HUES6 (cell line): ENCODE data around the gene HMGCL.
"Not testable (repeated sequence)": the region's sequence is repeated elsewhere in the genome, so short reads cannot be mapped to it uniquely, and the experiment has no call there.

Experiments
- H3K27ac ChIP-seq: 2 replicates; pipeline ENCODE4 v1.7.0; 2013; ENCODE audit warnings: low read depth, mild to moderate bottlenecking, low read length, inconsistent platforms
- H3K27me3 ChIP-seq: 2 replicates; pipeline ENCODE4 v1.6.1; 2013; ENCODE audit warnings: low read length; ENCODE audit not compliant: control insufficient read depth, insufficient read depth
- H3K36me3 ChIP-seq: 2 replicates; pipeline ENCODE4 v1.6.1; 2013; ENCODE audit warnings: low read length; ENCODE audit not compliant: control insufficient read depth, insufficient read depth
- H3K4me1 ChIP-seq: 2 replicates; pipeline ENCODE4 v1.6.1; 2013; ENCODE audit warnings: low read length; ENCODE audit not compliant: control insufficient read depth, insufficient read depth
- H3K4me3 ChIP-seq: 2 replicates; pipeline ENCODE4 v1.5.1; 2013; ENCODE audit warnings: low read depth, low read length
- H3K9ac ChIP-seq: one replicate; pipeline ENCODE4 v1.6.1; 2013; ENCODE audit warnings: mild to moderate bottlenecking, low read length
- H3K9me3 ChIP-seq: 2 replicates; pipeline ENCODE4 v1.6.1; 2013; ENCODE audit warnings: low read depth, low read length; ENCODE audit not compliant: control insufficient read depth, insufficient read depth

HMGCL gene

DNA sequence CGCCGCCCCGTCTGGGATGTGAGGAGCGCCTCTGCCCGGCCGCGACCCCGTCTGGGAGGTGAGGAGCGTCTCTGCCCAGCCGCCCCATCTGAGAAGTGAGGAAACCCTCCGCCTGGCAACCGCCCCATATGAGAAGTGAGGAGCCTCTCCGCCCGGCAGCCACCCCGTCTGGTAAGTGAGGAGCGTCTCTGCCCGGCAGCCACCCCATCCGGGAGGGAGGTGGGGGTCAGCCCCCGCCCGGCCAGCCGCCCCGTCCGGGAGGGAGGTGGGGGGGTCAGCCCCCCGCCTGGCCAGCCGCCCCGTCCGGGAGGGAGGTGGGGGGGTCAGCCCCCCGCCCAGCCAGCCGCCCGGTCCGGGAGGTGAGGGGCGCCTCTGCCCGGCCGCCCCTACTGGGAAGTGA lies 27.9 kb upstream of the HMGCL start:
- H3K36me3 ChIP-seq: not testable (repeated sequence)

DNA sequence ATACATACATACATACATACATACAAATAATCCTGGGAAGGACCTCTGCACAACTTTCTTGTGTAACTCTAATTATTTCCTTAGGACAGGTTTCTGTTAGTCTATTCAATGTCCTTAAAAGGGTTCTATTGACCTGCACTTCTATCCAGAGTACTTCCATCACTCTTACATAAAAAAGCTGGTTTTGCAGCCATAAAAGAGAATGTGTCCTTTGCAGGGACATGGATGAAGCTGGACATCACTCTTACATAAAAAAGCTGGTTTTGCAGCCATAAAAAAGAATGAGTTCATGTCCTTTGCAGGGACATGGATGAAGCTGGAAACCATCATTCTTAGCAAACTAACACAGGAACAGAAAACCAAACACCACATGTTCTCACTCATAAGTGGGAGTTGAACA lies 26.2 kb upstream of the HMGCL start:
- not testable (repeated sequence) for H3K4me3 ChIP-seq, H3K27ac ChIP-seq, H3K9me3 ChIP-seq, H3K9ac ChIP-seq, H3K27me3 ChIP-seq, H3K36me3 ChIP-seq, H3K4me1 ChIP-seq

More for the DNA sequence above, 27.9 kb upstream of the HMGCL start:
- H3K4me1 ChIP-seq, H3K9me3 ChIP-seq, H3K4me3 ChIP-seq, H3K27ac ChIP-seq, H3K27me3 ChIP-seq, H3K9ac ChIP-seq: not testable (repeated sequence)

DNA sequence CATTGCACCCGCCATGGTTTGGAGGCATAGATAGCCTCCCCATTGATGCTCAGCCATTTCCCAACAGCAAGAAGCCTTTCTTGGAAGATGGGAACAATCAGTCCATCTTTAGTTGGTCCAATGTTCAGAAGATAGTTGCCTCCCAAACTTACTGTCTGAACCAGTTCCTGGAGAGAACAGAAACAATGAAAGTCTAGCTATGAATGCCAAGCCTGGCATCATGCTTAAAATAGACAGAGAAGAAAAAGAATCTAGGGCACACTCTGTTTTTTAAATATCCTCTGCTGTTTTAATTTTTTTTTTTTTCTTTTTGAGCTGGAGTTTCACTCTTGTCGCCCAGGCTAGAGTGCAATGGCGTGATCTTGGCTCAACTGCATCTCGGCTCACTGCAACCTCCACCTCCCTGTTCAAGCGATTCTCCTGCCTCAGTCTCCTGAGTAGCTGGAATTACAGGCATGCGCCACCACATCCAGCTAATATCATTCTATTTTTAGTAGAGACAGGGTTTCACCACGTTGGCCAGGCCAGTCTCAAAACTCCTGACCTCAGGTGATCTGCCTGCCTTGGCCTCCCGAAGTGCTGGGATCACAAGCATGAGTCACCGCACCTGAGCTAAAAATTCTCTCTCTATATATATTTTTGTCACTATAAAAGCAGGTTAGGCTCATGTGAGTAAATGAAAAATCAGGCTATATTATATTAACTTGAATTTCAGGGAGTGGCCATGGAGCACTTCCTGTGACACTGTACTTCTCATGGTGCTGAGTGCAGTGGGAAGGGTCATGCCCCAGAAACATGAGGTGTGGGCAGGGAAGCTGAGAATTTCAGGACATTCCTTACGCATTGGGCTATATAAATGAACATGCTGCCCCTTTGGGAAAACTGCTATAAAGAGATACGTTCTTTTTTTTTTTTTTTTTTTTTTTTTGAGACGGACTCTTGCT lies 23.7 kb upstream of the HMGCL start:
- H3K27ac ChIP-seq: no peak overlapping the region
- no peaks in the 10 kb centered on the region for H3K4me1 ChIP-seq
- peaks cover 6% of the 10 kb centered on the region; the same call in 1 of the 2 replicates for H3K9me3 ChIP-seq
- H3K36me3 ChIP-seq: 0 out of 2 replicates have a peak, but pooled peaks cover 3% of the 10 kb centered on the region
- H3K9ac ChIP-seq: no peak overlapping the region
- H3K4me3 ChIP-seq: no peak overlapping the region
- no peaks in the 10 kb centered on the region for H3K27me3 ChIP-seq

DNA sequence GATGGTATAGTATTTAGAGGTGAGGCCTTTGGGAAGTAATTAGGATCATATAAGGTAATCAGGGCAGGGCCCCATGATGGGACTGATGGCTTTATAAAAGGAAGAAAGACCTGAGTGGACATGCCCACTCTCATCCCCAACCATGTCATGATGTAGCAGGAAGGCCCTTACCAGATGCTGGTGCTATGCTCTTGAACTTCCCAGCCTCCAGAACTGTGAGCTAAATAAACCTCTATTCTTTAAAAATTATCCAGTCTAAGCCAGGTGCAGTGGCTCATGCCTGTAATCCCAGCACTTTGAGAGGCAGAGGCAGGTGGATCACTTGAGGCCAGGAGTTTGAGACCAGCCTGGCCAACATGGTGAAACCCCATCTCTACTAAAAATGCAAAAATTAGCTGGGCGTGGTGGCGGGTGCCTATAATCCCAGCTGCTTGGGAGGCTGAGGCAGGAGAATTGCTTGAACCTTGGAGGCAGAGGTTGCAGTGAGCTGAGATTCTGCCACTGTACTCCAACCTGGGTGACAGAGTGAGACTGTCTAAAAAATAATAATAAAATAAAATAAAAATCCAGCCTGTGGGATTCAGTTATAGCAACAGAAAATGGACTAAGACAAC lies 22.4 kb upstream of the HMGCL start:
- not testable (repeated sequence) for H3K4me3 ChIP-seq, H3K27ac ChIP-seq, H3K4me1 ChIP-seq, H3K9me3 ChIP-seq, H3K36me3 ChIP-seq, H3K27me3 ChIP-seq, H3K9ac ChIP-seq

DNA sequence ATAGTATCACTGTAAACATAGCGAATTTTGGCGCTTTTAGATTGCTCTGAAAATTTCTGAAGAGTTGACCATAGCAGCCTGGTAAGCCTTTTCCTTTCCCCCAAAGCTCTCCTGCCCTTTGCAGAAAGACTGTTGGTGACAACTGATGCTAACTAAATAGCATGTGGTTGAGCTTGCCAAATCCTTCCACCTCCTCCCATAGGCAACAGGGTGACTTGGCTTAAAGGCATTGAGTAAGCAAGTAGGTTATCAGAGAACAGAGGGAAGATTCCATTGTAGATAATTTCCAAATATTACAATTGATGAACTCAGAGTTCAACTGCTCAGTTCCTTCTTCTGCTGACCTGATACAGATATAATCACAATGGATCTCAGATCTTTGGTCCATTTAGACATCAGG lies 19.9 kb upstream of the HMGCL start:
- Histone ChIP-seq H3K9ac (no peak overlapping the region), H3K27me3 (peaks cover 3% of the 10 kb centered on the region), H3K4me3 (no peak overlapping the region), H3K4me1 (no peaks in the 10 kb centered on the region), H3K27ac (no peak overlapping the region), H3K9me3 (peaks cover 4% of the 10 kb centered on the region; the same call in 1 of the 2 replicates), H3K36me3 (0 out of 2 replicates have a peak, but pooled peaks cover 3% of the 10 kb centered on the region)

DNA sequence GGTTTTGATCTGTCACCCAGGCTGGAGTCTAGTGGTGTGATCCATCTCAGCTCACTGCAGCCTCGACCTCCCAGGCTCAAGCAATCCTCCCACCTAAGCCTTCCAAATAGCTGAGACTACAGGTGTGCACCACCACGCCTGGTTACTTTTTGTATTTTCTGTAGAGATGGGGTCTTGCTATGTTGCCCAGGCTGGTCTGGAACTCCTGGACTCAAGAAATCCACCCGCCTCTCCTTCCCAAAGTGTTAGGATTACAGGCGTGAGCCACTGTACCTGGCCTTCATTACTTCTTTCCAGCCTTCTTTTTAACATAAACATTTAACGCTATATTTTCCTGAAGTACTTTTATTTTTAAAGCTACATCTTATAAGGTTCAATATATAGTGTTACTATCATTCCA lies 18.4 kb upstream of the HMGCL start:
- Histone ChIP-seq H3K27ac (no peak overlapping the region), H3K36me3 (0 out of 2 replicates have a peak, but pooled peaks cover 3% of the 10 kb centered on the region), H3K9me3 (peaks cover 4% of the 10 kb centered on the region; the same call in 1 of the 2 replicates), H3K4me1 (no peaks in the 10 kb centered on the region), H3K9ac (no peak overlapping the region), H3K27me3 (peaks cover 3% of the 10 kb centered on the region), H3K4me3 (no peak overlapping the region)

DNA sequence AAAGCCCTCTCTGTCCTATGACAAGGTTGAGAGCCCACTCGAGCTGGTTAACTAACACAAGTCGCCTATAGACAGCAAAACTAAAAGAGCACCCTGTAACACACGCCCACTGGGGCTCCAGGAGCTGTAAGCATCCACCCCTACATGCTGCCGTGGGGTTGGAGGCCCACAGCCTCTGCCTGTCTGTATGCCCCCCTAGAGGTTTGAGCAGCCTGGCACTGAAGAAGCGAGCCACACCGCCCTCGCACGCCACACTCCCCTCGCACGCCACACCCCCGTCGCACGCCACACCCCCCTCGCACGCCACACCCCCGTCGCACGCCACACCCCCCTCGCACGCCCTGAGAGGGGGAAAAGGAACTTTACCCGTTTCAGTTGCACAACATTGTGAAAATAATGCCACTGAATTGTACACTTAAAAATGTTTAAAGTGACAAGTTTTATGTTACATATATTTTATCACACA lies 13.2 kb upstream of the HMGCL start:
- no peaks in the 10 kb centered on the region for H3K9me3 ChIP-seq
- H3K27me3 ChIP-seq: peaks cover 23% of the 10 kb centered on the region
- H3K4me3 ChIP-seq: peak overlapping the region; percentile 77
- H3K9ac ChIP-seq: no peak overlapping the region
- H3K27ac ChIP-seq: no peak overlapping the region
- no peaks in the 10 kb centered on the region for H3K4me1 ChIP-seq
- no peaks in the 10 kb centered on the region for H3K36me3 ChIP-seq

DNA sequence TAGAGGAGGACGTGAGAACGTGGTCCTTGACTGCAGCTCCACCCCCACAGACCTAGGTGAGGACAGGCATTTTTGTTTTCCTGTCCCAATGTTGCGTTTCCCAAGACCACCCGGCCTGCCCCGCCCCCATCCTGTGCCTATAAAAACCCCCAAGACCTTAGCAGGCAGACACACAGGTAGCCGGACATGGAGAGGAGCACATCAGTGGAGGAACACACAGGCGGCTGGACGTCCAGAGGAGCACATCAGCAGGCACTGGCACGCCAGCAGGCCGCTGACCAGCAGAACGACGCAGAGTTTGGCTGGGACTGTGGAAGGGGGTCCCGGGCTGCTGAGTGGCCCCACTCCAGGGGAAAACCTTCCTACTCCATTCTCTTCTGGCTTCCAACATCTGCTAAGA lies 12.7 kb upstream of the HMGCL start:
- H3K27ac ChIP-seq: no peak overlapping the region

DNA sequence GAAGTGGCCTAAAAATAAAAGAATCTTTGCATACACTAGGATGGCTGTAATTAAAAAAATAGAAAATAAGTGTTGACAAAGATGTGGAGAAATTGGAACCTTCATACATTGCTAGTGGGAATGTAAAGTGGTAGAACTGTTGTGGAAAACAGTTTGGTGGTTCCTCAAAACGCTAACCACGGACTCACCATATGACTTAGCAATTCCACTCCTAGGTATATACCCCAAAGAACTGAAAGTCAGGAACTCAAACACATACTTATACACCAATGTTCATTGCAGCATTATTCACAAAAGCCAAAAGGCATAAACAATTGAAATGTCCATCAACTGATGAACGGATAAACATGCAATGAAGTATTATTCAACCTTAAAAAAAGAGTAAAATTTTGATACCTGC lies 10.8 kb upstream of the HMGCL start:
- H3K4me3 ChIP-seq: no peak overlapping the region
- H3K36me3 ChIP-seq: no peaks in the 10 kb centered on the region
- H3K9ac ChIP-seq: no peak overlapping the region
- no peaks in the 10 kb centered on the region for H3K9me3 ChIP-seq
- peaks cover 20% of the 10 kb centered on the region for H3K27me3 ChIP-seq
- no peaks in the 10 kb centered on the region for H3K4me1 ChIP-seq
- no peak overlapping the region for H3K27ac ChIP-seq

More for the DNA sequence above, 12.7 kb upstream of the HMGCL start:
- Histone ChIP-seq H3K9me3 (no peaks in the 10 kb centered on the region), H3K27me3 (peaks cover 23% of the 10 kb centered on the region), H3K4me3 (peak overlapping the region; percentile 77), H3K4me1 (no peaks in the 10 kb centered on the region), H3K9ac (no peak overlapping the region), H3K36me3 (no peaks in the 10 kb centered on the region)

DNA sequence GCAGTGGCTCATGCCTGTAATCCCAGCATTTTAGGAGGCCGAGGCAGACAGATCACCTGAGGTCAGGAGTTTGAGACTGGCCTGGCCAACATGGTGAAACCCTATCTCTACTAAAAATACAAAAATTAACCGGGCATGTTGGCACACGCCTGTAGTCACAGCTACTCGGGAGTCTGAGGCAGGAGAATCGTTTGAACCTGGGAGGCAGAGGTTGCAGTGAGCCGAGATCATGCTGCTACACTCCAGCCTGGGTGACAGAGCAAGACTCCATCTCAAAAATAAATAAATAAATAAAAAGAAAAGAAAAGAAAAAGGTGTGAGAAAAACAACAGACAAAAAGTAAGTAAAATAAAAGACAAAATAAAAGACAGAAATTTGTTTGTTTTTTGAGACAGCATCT lies 8.9 kb upstream of the HMGCL start:
- H3K36me3 ChIP-seq, H3K9ac ChIP-seq, H3K27ac ChIP-seq, H3K4me3 ChIP-seq, H3K4me1 ChIP-seq, H3K9me3 ChIP-seq: not testable (repeated sequence)
- peaks cover 20% of the 10 kb centered on the region for H3K27me3 ChIP-seq

DNA sequence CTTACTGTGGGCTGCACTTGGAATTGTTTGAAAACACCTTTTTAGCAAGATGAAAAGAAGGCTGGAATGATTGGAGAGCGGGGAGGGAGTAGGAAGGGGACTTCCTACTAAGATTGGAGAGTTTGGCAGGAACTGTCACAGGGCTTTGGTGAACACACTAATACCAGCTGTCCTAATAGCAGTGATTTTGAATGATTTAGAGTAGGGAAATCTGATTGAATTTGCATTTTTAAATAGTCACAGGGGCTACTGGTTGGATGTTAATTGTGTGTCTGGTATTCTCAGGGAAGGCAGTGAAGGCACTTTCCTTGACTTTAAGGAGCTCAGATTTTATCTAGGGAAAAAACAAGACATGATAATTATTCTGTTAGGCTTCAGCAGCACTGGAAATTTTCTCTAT lies 2.5 kb upstream of the HMGCL start:
- H3K36me3 ChIP-seq: no peaks in the 10 kb centered on the region
- H3K9ac ChIP-seq: no peak overlapping the region
- no peak overlapping the region for H3K4me3 ChIP-seq
- 0 out of 2 replicates have a peak, but pooled peaks cover 3% of the 10 kb centered on the region for H3K4me1 ChIP-seq
- H3K27me3 ChIP-seq: no peaks in the 10 kb centered on the region
- no peaks in the 10 kb centered on the region for H3K9me3 ChIP-seq
- H3K27ac ChIP-seq: no peak overlapping the region
